Measurements from ENCODE around the gene HK2.

The HK2 gene

DNA sequence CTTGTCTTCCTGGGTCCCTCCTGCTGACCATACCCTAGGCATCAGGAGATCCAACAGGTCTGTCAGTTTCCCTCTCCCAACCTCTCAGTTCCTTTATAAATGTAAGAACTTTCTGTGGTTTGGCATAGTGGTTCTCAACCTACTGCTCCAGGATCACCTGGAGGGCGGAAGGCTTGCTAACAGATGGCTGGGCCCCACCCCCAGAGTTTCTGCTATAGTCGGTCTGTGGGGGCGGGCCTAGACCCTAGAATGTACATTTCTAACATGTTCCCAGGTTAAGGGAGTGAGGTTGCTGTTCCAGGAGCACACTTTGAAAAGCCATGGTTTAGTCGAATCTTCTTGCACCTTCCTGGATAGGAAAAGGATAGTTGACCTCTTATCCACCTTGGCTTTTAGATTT, 37.0 kb downstream of the HK2 start:
- H3K27me3 ChIP-seq (ENCODE audit: insufficient read depth, low read length), result no peaks in the 10 kb centered on the region
- H3K9me3 ChIP-seq (ENCODE audit: insufficient read depth, low read depth, low read length), result no peaks in the 10 kb centered on the region
- peaks cover 4% of the 10 kb centered on the region; the same call in 1 of the 2 replicates for H3K4me1 ChIP-seq (ENCODE audit: insufficient read depth, low read length)
- 94% methylated on average over 4 of the region's 4 CpGs for WGBS
- no peak overlapping the region for H3K9ac ChIP-seq (ENCODE audit: low read depth, low read length)
- no peak overlapping the region; the same call in 1 of the 2 replicates for H3K27ac ChIP-seq (ENCODE audit: low read depth, low read length)
- no peak overlapping the region for H3K4me3 ChIP-seq (ENCODE audit: low read length)
- peaks cover 76% of the 10 kb centered on the region for H3K36me3 ChIP-seq (ENCODE audit: insufficient read depth, low read length)

DNA sequence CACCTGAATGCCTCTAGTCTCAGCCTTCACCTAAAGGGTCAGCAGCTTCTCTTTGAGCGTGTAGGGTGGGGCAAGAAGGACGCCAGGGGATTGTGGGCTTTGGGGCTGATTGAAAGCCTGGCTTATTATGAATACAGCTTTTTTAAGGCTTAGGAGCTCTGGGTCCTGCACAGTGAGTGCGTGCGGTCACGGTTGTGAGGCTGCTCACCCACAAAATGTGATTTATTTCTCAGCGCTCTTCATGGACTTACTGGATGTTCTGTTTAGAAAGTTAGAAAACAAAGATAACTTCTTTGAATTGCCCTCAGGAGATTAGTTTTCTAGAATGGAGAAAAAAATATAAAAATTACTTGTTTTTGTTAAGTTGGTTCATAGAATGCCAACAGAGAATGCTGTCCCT, 37.5 kb downstream of the HK2 start:
- peaks cover 4% of the 10 kb centered on the region; the same call in 1 of the 2 replicates for H3K4me1 ChIP-seq (ENCODE audit: insufficient read depth, low read length)
- no peak overlapping the region; the same call in 1 of the 2 replicates for H3K27ac ChIP-seq (ENCODE audit: low read depth, low read length)
- no peaks in the 10 kb centered on the region for H3K27me3 ChIP-seq (ENCODE audit: insufficient read depth, low read length)
- 98% methylated on average over 6 of the region's 6 CpGs for WGBS
- H3K9me3 ChIP-seq (ENCODE audit: insufficient read depth, low read depth, low read length), result no peaks in the 10 kb centered on the region
- H3K36me3 ChIP-seq (ENCODE audit: insufficient read depth, low read length), result peaks cover 78% of the 10 kb centered on the region
- no peak overlapping the region for H3K4me3 ChIP-seq (ENCODE audit: low read length)
- no peak overlapping the region for H3K9ac ChIP-seq (ENCODE audit: low read depth, low read length)

DNA sequence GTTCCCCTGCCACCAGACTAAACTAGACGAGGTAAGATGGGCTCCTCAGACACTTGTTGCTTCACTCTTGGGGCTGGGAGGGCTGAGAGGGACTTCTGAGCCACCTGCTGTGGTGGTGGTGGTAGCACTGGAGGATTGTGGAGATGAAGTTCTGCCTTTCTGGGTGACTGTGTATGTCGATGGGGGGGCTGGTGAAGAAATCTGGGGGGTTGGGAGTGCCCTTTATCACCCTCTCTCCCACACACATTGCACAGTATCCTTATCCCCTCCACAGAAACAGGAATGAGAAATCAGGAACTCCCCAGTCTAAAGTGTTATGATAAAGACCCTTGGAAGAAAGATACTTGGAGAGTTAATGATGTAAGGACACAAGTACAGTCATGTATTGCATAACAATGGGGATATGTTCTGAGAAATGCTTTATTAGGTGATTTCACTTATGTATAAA, 38.5 kb downstream of the HK2 start:
- Histone ChIP-seq H3K4me3 (ENCODE audit: low read length) (no peak overlapping the region), H3K4me1 (ENCODE audit: insufficient read depth, low read length) (peaks cover 4% of the 10 kb centered on the region; the same call in 1 of the 2 replicates), H3K36me3 (ENCODE audit: insufficient read depth, low read length) (peaks cover 86% of the 10 kb centered on the region), H3K9ac (ENCODE audit: low read depth, low read length) (no peak overlapping the region), H3K9me3 (ENCODE audit: insufficient read depth, low read depth, low read length) (no peaks in the 10 kb centered on the region), H3K27ac (ENCODE audit: low read depth, low read length) (no peak overlapping the region), H3K27me3 (ENCODE audit: insufficient read depth, low read length) (no peaks in the 10 kb centered on the region)
- 95% methylated on average over 1 of the region's 2 CpGs for WGBS

DNA sequence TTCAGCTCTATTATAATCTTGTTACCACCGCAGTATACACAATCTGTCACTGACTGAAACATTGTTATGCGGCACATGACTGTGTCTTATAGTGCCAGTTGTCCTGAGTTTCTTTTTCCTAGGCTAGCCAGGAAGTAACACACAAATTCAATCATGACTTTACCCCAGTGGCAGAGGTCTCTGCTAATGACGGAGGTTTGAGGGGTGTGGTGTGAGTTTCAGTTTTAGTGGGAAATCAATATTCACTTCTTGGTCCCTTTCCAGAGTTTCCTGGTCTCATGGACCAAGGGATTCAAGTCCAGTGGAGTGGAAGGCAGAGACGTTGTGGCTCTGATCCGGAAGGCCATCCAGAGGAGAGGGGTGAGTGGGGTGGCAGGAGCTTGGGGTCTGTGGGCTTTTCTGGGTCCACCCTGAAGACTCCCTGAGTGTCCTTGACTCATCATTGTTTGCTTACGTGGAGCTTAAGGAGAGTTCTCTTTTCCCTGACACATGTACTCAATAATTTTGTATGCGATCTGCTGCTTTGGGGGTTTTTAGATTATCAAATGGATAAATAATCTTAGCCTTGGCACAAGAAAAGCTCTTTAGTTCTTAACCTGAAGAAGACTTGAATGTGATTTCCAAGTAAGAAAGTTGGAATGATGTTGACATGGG, 39.2 kb downstream of the HK2 start:
- Histone ChIP-seq H3K27ac (ENCODE audit: low read depth, low read length) (no peak overlapping the region), H3K27me3 (ENCODE audit: insufficient read depth, low read length) (no peaks in the 10 kb centered on the region), H3K4me3 (ENCODE audit: low read length) (no peak overlapping the region), H3K9ac (ENCODE audit: low read depth, low read length) (no peak overlapping the region), H3K36me3 (ENCODE audit: insufficient read depth, low read length) (peaks cover 86% of the 10 kb centered on the region), H3K4me1 (ENCODE audit: insufficient read depth, low read length) (0 out of 2 replicates have a peak, but pooled peaks cover 4% of the 10 kb centered on the region), H3K9me3 (ENCODE audit: insufficient read depth, low read depth, low read length) (no peaks in the 10 kb centered on the region)
- WGBS, result 94% methylated on average over 7 of the region's 7 CpGs

DNA sequence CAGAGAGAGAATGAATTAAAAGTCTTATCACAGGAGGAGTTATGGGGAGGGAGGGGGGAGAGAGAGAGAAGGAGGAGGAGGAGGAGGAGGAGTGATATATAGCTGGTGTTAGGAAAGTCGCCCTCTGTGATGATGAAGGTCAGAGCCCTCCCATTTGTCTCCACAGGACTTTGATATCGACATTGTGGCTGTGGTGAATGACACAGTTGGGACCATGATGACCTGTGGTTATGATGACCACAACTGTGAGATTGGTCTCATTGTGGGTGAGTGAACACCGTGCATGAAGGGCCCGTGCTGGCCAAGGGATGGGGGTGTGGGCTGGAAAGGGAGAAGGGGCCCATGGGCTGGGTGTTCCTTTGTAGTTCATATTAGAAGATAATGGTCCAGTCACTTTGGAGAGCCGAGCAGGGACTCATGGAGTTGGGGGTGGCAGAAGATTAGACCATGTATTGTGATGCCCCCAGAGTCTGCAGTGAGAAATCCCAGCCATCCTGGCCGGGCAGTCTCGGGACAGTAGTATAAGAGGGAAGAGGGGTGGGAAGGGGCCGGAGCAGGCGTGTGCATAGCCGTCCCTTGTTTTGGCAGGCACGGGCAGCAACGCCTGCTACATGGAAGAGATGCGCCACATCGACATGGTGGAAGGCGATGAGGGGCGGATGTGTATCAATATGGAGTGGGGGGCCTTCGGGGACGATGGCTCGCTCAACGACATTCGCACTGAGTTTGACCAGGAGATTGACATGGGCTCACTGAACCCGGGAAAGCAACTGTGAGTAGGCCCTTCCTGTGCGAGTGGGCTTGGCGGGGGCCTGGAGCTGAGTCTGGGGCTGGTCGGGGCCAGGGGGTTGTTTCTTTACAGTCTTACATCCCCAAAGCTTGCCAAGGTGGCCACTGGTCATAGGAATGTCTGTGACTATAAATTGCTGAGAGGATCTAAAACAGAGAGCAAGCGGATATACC, 40.0 kb downstream of the HK2 start:
- WGBS, result 95% methylated on average over 26 of the region's 26 CpGs
- H3K9me3 ChIP-seq (ENCODE audit: insufficient read depth, low read depth, low read length), result no peaks in the 10 kb centered on the region
- no peak overlapping the region for H3K27ac ChIP-seq (ENCODE audit: low read depth, low read length)
- H3K27me3 ChIP-seq (ENCODE audit: insufficient read depth, low read length), result no peaks in the 10 kb centered on the region
- H3K4me1 ChIP-seq (ENCODE audit: insufficient read depth, low read length), result 0 out of 2 replicates have a peak, but pooled peaks cover 4% of the 10 kb centered on the region
- H3K4me3 ChIP-seq (ENCODE audit: low read length), result no peak overlapping the region
- H3K36me3 ChIP-seq (ENCODE audit: insufficient read depth, low read length), result peaks cover 87% of the 10 kb centered on the region
- no peak overlapping the region for H3K9ac ChIP-seq (ENCODE audit: low read depth, low read length)

DNA sequence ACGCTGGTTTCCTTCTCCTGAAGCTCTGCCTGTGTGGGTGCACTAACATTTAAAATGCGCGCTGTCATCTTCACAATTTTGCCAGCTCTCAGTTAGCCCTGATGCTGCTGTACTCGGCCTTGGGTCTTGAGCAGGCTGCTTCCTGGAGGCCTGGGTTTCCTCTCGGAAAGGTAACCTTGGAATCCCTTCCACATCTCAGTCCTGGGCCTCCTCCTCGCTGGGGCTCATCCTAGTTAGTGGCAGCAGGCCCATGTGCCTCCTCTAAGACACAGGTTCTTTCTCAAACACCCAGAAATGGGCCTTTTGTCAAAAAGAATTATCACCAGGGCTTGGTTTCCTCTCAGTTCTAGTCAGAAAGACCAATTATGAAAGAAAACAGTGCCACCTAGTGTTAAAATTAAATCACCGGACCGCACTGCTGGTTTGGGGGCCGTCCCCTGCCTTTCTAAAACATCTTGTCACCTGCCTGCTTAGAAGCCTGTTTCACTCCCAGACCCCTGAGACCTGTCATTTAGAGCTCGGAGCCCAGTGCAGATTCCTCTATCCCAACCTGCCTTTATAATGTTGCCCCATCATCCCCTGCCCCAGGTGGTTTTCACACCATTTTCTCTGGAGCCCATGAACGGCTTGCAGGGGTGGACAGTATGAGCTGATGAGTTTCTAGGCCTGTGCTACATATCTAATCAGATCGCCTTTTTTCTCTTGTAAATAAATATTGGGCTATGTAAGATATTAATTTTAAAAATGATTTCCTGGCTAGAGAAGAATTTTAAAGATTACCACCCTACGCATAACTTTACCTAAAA, 42.4 kb downstream of the HK2 start:
- Histone ChIP-seq H3K27me3 (ENCODE audit: insufficient read depth, low read length) (no peaks in the 10 kb centered on the region), H3K36me3 (ENCODE audit: insufficient read depth, low read length) (peaks cover 93% of the 10 kb centered on the region), H3K4me3 (ENCODE audit: low read length) (no peak overlapping the region), H3K9ac (ENCODE audit: low read depth, low read length) (no peak overlapping the region), H3K4me1 (ENCODE audit: insufficient read depth, low read length) (no peaks in the 10 kb centered on the region), H3K27ac (ENCODE audit: low read depth, low read length) (0 out of 2 replicates have a peak overlapping the region, but pooled peaks have one; percentile 9), H3K9me3 (ENCODE audit: insufficient read depth, low read depth, low read length) (no peaks in the 10 kb centered on the region)
- 66% methylated on average over 13 of the region's 13 CpGs for WGBS

DNA sequence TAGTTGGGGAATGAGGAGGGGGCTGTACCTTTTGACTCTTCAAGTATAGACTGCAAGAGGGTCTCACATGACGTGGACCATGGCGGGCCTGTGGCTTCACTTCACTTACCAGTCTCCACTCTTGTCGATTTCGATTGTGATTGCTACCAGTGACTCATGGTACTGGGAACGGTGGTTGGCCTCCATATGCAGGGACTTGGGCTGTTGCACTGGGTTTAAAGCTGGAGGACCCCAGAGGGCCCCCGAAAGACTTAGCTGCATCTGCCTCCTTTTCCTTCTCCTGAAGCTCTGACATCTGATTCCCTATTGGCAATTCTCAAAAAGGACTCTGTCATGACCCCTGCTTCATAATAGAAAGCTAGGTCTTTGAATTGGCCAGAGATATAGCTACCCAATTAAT, 43.4 kb downstream of the HK2 start:
- no peaks in the 10 kb centered on the region for H3K9me3 ChIP-seq (ENCODE audit: insufficient read depth, low read depth, low read length)
- H3K27ac ChIP-seq (ENCODE audit: low read depth, low read length), result no peak overlapping the region
- WGBS, result 87% methylated on average over 6 of the region's 6 CpGs
- no peak overlapping the region for H3K9ac ChIP-seq (ENCODE audit: low read depth, low read length)
- peaks cover 94% of the 10 kb centered on the region for H3K36me3 ChIP-seq (ENCODE audit: insufficient read depth, low read length)
- H3K4me1 ChIP-seq (ENCODE audit: insufficient read depth, low read length), result no peaks in the 10 kb centered on the region
- H3K4me3 ChIP-seq (ENCODE audit: low read length), result no peak overlapping the region
- no peaks in the 10 kb centered on the region for H3K27me3 ChIP-seq (ENCODE audit: insufficient read depth, low read length)

DNA sequence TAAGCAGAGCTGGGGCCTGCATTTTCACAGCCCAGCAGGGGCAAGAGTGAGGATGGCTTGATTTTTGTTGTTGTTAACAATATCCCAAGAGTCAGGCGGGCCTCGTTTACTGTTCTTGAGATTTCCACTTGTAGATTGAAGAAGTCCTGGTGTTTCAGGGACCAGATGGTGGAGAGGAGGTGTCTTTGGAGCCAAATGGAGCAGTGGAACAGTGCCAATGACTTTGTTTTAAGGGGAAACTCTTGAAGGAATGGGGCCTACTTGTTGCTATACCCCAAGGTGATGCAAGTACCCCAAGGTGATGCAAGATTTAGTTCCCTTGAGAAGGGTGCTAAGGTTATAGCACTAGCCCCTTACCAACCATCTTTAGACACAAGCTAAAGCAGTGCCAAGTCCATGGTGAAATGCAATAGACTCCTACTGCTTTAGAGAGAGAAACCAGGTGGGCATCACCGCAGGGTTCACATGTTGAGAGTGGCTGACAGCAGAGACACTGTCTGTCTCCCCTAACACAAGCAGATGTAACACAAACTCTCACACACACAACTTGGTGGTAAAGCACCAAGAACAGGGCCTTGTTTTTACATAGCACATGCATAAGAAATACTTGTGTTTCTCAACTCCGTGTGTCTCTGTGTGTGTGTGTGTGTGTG, 44.0 kb downstream of the HK2 start:
- 94% methylated on average over 3 of the region's 4 CpGs for WGBS
- no peak overlapping the region for H3K27ac ChIP-seq (ENCODE audit: low read depth, low read length)
- H3K9ac ChIP-seq (ENCODE audit: low read depth, low read length), result no peak overlapping the region
- H3K36me3 ChIP-seq (ENCODE audit: insufficient read depth, low read length), result peaks cover 93% of the 10 kb centered on the region
- no peaks in the 10 kb centered on the region for H3K27me3 ChIP-seq (ENCODE audit: insufficient read depth, low read length)
- no peak overlapping the region for H3K4me3 ChIP-seq (ENCODE audit: low read length)
- no peaks in the 10 kb centered on the region for H3K9me3 ChIP-seq (ENCODE audit: insufficient read depth, low read depth, low read length)
- H3K4me1 ChIP-seq (ENCODE audit: insufficient read depth, low read length), result no peaks in the 10 kb centered on the region

DNA sequence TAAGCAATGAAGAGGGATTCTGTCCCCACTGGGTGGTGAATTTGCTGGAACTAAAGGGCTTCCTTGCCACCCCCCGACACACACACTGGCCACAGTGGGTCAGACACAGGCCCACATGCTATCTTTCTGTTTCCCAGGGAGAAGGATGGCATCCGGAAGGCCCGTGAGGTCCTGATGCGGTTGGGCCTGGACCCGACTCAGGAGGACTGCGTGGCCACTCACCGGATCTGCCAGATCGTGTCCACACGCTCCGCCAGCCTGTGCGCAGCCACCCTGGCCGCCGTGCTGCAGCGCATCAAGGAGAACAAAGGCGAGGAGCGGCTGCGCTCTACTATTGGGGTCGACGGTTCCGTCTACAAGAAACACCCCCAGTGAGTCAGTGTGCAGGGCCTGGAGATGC, 44.6 kb downstream of the HK2 start:
- Histone ChIP-seq H3K27ac (ENCODE audit: low read depth, low read length) (no peak overlapping the region), H3K4me3 (ENCODE audit: low read length) (no peak overlapping the region), H3K9ac (ENCODE audit: low read depth, low read length) (no peak overlapping the region), H3K4me1 (ENCODE audit: insufficient read depth, low read length) (no peaks in the 10 kb centered on the region), H3K36me3 (ENCODE audit: insufficient read depth, low read length) (peaks cover 93% of the 10 kb centered on the region), H3K27me3 (ENCODE audit: insufficient read depth, low read length) (no peaks in the 10 kb centered on the region), H3K9me3 (ENCODE audit: insufficient read depth, low read depth, low read length) (no peaks in the 10 kb centered on the region)
- WGBS, result 96% methylated on average over 20 of the region's 20 CpGs

DNA sequence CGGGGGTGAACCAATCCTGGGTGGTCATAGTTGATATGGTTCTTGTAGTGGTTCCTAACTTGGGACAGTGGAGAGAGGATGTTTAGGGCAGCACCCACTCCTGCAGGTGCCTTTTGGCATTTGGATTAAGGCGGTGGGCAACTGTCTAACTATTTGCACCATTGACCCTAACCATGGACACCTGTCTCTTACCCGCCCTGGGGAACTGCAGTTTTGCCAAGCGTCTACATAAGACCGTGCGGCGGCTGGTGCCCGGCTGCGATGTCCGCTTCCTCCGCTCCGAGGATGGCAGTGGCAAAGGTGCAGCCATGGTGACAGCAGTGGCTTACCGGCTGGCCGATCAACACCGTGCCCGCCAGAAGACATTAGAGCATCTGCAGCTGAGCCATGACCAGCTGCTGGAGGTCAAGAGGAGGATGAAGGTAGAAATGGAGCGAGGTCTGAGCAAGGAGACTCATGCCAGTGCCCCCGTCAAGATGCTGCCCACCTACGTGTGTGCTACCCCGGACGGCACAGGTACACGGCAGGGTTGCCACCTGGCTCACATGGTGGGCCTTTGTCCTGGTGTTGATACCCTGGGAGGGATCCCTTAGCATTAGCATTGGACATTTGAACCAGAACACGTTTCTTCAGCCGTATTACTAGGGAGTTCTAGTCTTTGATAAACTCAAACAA, 46.3 kb downstream of the HK2 start:
- no peaks in the 10 kb centered on the region for H3K4me1 ChIP-seq (ENCODE audit: insufficient read depth, low read length)
- no peak overlapping the region for H3K9ac ChIP-seq (ENCODE audit: low read depth, low read length)
- H3K27me3 ChIP-seq (ENCODE audit: insufficient read depth, low read length), result no peaks in the 10 kb centered on the region
- no peak overlapping the region for H3K4me3 ChIP-seq (ENCODE audit: low read length)
- no peak overlapping the region for H3K27ac ChIP-seq (ENCODE audit: low read depth, low read length)
- peaks cover 95% of the 10 kb centered on the region for H3K36me3 ChIP-seq (ENCODE audit: insufficient read depth, low read length)
- WGBS, result 96% methylated on average over 24 of the region's 24 CpGs
- H3K9me3 ChIP-seq (ENCODE audit: insufficient read depth, low read depth, low read length), result no peaks in the 10 kb centered on the region
